ENCODE measurements around the gene SNX21. TPM values are rescaled to one million over a fixed set of nuclear protein-coding genes. Genes with fewer than 3 reads are reported as not detected.

Gene SNX21
- total and polyA plus RNA-seq, 2 donors (not counting 3 experiments of a cell fraction or from before 2014, with no cell fraction given), result 11.6 to 11.9 TPM

GRCh38 chr20:45851501-45851900 lies 17.9 kb downstream of the SNX21 start:
- H3K4me3 ChIP-seq (replicated peaks in 1 of 3; ENCODE audit: insufficient read depth in 1 of 3, low read depth in 1 of 3, low read length in 3 of 3), result no peak overlapping the region
- dilution Hi-C loops (cut with MboI; ENCODE audit: extremely low pct_ligation_motif_present, low sequenced_read_pairs), result no loop called here
- ChIA-PET POLR2A (no interaction called here), CTCF (interaction anchor here (1.0 to 1.4 kb wide), 2 partner anchors 17 to 39 kb away, joined by 3 to 5 read pairs; no protein-coding TSS in a partner anchor)
- peaks cover 6% of the 10 kb centered on the region for H3K79me2 ChIP-seq (ENCODE audit: control insufficient read depth, insufficient read depth, low read length)
- TF ChIP-seq CTCF (IDR thresholded peaks at IDR 0.05; ENCODE audit: extremely low read depth in 1 of 2, insufficient read depth in 1 of 2, low read depth in 1 of 2, low read length in 2 of 2) (no peak), GATA2 (IDR thresholded peaks at IDR 0.05; ENCODE audit: insufficient read depth, insufficient read length, low read depth, low read length) (no peak), MYC (IDR thresholded peaks at IDR 0.05; ENCODE audit: low read depth, low read length) (no peak), JUN (IDR thresholded peaks at IDR 0.05; ENCODE audit: borderline replicate concordance, insufficient read depth, insufficient read length, low read depth) (no peak), FOS (IDR thresholded peaks at IDR 0.05; ENCODE audit: borderline replicate concordance, insufficient read depth, low read length) (no peak), EZH2 (IDR thresholded peaks at IDR 0.05; ENCODE audit: borderline replicate concordance, low read depth, low read length, severe bottlenecking) (no peak), POLR2AphosphoS5 (IDR thresholded peaks at IDR 0.05; ENCODE audit: insufficient read depth, low read depth, low read length) (no peak), POLR2A (IDR thresholded peaks at IDR 0.05; ENCODE audit: low read depth, low read length) (no peak)
- TF ChIP-seq, protein P1, sequence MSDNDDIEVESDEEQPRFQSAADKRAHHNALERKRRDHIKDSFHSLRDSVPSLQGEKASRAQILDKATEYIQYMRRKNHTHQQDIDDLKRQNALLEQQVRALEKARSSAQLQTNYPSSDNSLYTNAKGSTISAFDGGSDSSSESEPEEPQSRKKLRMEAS (IDR thresholded peaks at IDR 0.05; ENCODE audit: insufficient read depth, insufficient read length), result no peak
- no peaks in the 10 kb centered on the region for H3K27me3 ChIP-seq (ENCODE audit: control insufficient read depth in 2 of 2, insufficient read depth in 2 of 2, low read length in 2 of 2)
- no peak overlapping the region for H3K9ac ChIP-seq (replicated peaks; ENCODE audit: extremely low read depth, insufficient read depth, low read length)
- H2AFZ ChIP-seq (ENCODE audit: low read depth, low read length), result no peak overlapping the region
- H4K20me1 ChIP-seq (replicated peaks; ENCODE audit: control insufficient read depth, extremely low read depth, insufficient read depth, low read length), result no peaks in the 10 kb centered on the region
- H3K4me2 ChIP-seq (ENCODE audit: insufficient read depth, low read length), result no peak overlapping the region
- H3K9me3 ChIP-seq (replicated peaks; ENCODE audit: control insufficient read depth, insufficient read depth, low read length), result no peaks in the 10 kb centered on the region
- no peak overlapping the region for H3K27ac ChIP-seq (ENCODE audit: insufficient read depth, low read depth, low read length)
- H3K4me1 ChIP-seq (ENCODE audit: control insufficient read depth, extremely low read depth, insufficient read depth, low read length), result peaks cover 3% of the 10 kb centered on the region
- H3K36me3 ChIP-seq (ENCODE audit: control insufficient read depth in 2 of 2, extremely low read depth in 1 of 2, insufficient read depth in 2 of 2, low read length in 2 of 2), result peaks cover 0 to 8% of the 10 kb centered on the region in 2 experiments
- FAIRE-seq (no peak), DNase-seq (ENCODE audit: low read depth, low spot score) (no peak)
- no TSS peak for BruUV-seq (replicated peaks)
- no peaks in the 10 kb centered on the region for H3K9me1 ChIP-seq (replicated peaks; ENCODE audit: control insufficient read depth, extremely low read depth, insufficient read depth, low read length)
- intact Hi-C loops (cut with micrococcal nuclease), result no loop called here
